Adipocyte (in vitro differentiated cells): ENCODE measurements around the gene RDH16.
"Not testable (repeated sequence)": the region's sequence is repeated elsewhere in the genome, so short reads cannot be mapped to it uniquely, and the experiment has no call there.

Experiments used
- DNase-seq: peaks from one replicate; pipeline ENCODE4 v3.0.0-alpha.2; 2015; ENCODE audit warnings: low read depth
- H3K27me3 ChIP-seq: replicated peaks from 2 replicates; pipeline ENCODE4 v1.7.0; 2013; ENCODE audit warnings: mild to moderate bottlenecking, low read length, moderate library complexity; ENCODE audit not compliant: control insufficient read depth, insufficient read depth
- H3K36me3 ChIP-seq: 2 replicates; pipeline ENCODE4 v1.7.0; 2013; ENCODE audit warnings: low read length, mild to moderate bottlenecking, moderate library complexity; ENCODE audit not compliant: control insufficient read depth, insufficient read depth, severe bottlenecking
- H3K4me1 ChIP-seq: 2 replicates; pipeline ENCODE4 v1.7.0; 2013; ENCODE audit warnings: mild to moderate bottlenecking, low read length, moderate library complexity; ENCODE audit not compliant: control insufficient read depth, insufficient read depth
- H3K4me3 ChIP-seq: 2 replicates; pipeline ENCODE4 v1.7.0; 2013; ENCODE audit warnings: mild to moderate bottlenecking, low read length, moderate library complexity
- H3K9ac ChIP-seq: 2 replicates; pipeline ENCODE4 v1.7.0; 2013; ENCODE audit warnings: mild to moderate bottlenecking, low read length, moderate library complexity
- H3K9me3 ChIP-seq: 2 replicates; pipeline ENCODE4 v1.7.0; 2013; ENCODE audit warnings: mild to moderate bottlenecking, low read length, moderate library complexity; ENCODE audit not compliant: control insufficient read depth

RDH16 gene

GRCh38 chr12:56914256-56914655 is 43.2 kb downstream of the RDH16 start:
- Histone ChIP-seq H3K9me3 (peaks cover 21% of the 10 kb centered on the region), H3K36me3 (no peaks in the 10 kb centered on the region), H3K9ac (no peak overlapping the region), H3K4me3 (no peak overlapping the region), H3K4me1 (no peaks in the 10 kb centered on the region), H3K27me3 (peaks cover 30% of the 10 kb centered on the region)
- DNase-seq, result no peak

DNA sequence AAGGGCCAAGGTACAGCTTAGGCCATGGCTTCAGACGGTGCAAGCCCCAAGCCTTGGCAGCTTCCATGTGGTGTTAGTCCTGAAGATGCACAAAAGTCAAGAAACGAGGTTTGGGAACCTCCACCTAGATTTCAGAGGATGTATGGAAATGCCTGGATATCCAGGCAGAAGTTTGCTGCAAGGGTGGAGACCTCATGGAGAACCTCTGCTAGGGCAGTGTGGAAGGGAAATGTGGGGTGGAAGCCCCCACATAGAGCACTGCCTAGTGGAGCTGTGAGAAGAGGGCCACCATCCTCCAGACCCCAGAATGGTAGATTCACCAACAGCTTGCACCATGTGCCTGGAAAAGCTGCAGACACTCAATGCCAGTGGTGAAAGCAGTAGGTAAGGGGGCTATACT is 48.0 kb downstream of the RDH16 start:
- Histone ChIP-seq H3K27me3 (peaks cover 22% of the 10 kb centered on the region), H3K9me3 (peaks cover 23% of the 10 kb centered on the region)
- not testable (repeated sequence) for H3K36me3 ChIP-seq, DNase-seq, H3K4me3 ChIP-seq, H3K4me1 ChIP-seq, H3K9ac ChIP-seq

DNA sequence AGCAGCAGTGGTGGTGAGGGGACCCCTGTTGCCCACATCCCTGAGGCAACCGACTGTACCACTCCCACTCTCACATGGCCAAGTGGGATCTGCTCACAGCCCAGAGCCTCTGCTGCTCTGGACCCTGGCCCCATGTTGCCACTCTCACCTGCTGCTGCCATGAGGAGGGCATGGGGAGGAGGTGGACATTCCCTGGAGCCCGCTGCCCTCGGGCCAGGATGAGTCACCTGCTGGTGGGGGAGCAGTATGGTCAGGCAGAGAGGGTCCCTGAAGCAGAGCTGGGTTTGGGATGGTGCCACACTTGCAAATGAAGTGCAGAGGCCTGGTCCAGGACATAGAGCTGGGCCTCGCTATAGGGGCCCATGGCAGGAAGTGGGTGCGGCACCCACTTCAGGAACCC is 49.3 kb downstream of the RDH16 start:
- no peak overlapping the region for H3K4me3 ChIP-seq
- H3K4me1 ChIP-seq, result no peaks in the 10 kb centered on the region
- H3K9ac ChIP-seq, result no peak overlapping the region
- H3K9me3 ChIP-seq, result peaks cover 35% of the 10 kb centered on the region
- DNase-seq, result no peak
- peaks cover 24% of the 10 kb centered on the region for H3K27me3 ChIP-seq
- H3K36me3 ChIP-seq, result no peaks in the 10 kb centered on the region

DNA sequence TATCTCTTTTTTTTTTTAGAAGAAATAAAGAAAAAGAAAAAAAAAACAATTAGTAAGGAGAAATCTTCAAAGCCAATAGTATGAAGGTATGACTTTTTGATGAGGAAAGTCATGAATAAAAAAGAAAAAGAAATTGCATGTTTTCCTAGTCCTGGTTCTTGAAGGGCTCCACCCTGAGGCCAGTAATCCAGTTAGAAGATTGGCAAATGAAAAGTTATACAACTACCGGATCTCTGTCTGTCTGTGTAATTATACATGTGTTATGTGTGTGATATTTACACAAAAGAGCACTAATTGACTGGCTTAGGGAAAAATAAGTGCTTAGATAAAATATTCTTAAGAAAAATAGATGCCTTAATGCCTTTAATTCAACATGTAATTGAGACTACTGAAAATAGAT is 51.6 kb downstream of the RDH16 start:
- Histone ChIP-seq H3K4me3 (no peak overlapping the region), H3K9ac (no peak overlapping the region), H3K27me3 (peaks cover 14% of the 10 kb centered on the region), H3K36me3 (no peaks in the 10 kb centered on the region), H3K4me1 (no peaks in the 10 kb centered on the region), H3K9me3 (peaks cover 36% of the 10 kb centered on the region)
- DNase-seq, result no peak

- Histone ChIP-seq H3K9ac (no peak overlapping the region), H3K36me3 (no peaks in the 10 kb centered on the region), H3K27me3 (peaks cover 14% of the 10 kb centered on the region), H3K9me3 (peaks cover 30% of the 10 kb centered on the region), H3K4me1 (no peaks in the 10 kb centered on the region), H3K4me3 (no peak overlapping the region)
- DNase-seq, result no peak
These were observed 54.0 kb downstream of the RDH16 start for GRCh38 chr12:56903374-56903773.
